GM23338 (cell line): ENCODE results near the gene EGFR.

Experiments used
- CTCF ChIP-seq, 2 experiments: fragments of 200-600 bp in 1 of 2; sonication (generic) in 1 of 2; conservative IDR thresholded peaks; 2 replicates each; pipeline versions ENCODE4 v1.5.1 to v1.6.1; 2016 to 2017; ENCODE audit warnings: antibody characterized with exemption in 2 of 2, low read depth in 2 of 2, mild to moderate bottlenecking in 2 of 2, moderate library complexity in 1 of 2
- EZH2 ChIP-seq: fragments of 200-600 bp; sonication (generic); IDR thresholded peaks from one replicate; pipeline ENCODE4 v1.8.0; 2017; ENCODE audit warnings: antibody characterized with exemption, mild to moderate bottlenecking, low read depth; ENCODE audit not compliant: unreplicated experiment
- EZH2phosphoT487 ChIP-seq: fragments of 200-600 bp; sonication (generic); IDR thresholded peaks from one replicate; pipeline ENCODE4 v1.8.1; 2018; ENCODE audit warnings: antibody characterized with exemption; ENCODE audit not compliant: unreplicated experiment
- NANOG ChIP-seq: IDR thresholded peaks from 2 replicates; pipeline ENCODE4 v1.6.1; 2016; ENCODE audit warnings: antibody characterized with exemption, borderline replicate concordance
- POLR2AphosphoS5 ChIP-seq: IDR thresholded peaks from 2 replicates; pipeline ENCODE4 v1.6.1; 2016; ENCODE audit warnings: antibody characterized with exemption, low read depth
- REST ChIP-seq: IDR thresholded peaks from one replicate; pipeline ENCODE4 v1.6.1; 2018; ENCODE audit warnings: antibody characterized with exemption; ENCODE audit not compliant: unreplicated experiment
- STAT1 ChIP-seq: IDR thresholded peaks from one replicate; pipeline ENCODE4 v1.6.1; 2016; ENCODE audit warnings: antibody characterized with exemption; ENCODE audit not compliant: unreplicated experiment
- ZNF331 ChIP-seq: fragments of 250-450 bp; sonication (Bioruptor Pico); IDR thresholded peaks from 2 replicates; pipeline ENCODE4 v1.5.0; 2020; ENCODE audit warnings: low read depth, mild to moderate bottlenecking, moderate library complexity
- TF ChIP-seq, protein P1 (sequence below): fragments of 250-450 bp; sonication (Bioruptor Pico); IDR thresholded peaks from 2 replicates; pipeline ENCODE4 v1.5.0; 2020; ENCODE audit warnings: mild to moderate bottlenecking, moderate library complexity

DNA sequence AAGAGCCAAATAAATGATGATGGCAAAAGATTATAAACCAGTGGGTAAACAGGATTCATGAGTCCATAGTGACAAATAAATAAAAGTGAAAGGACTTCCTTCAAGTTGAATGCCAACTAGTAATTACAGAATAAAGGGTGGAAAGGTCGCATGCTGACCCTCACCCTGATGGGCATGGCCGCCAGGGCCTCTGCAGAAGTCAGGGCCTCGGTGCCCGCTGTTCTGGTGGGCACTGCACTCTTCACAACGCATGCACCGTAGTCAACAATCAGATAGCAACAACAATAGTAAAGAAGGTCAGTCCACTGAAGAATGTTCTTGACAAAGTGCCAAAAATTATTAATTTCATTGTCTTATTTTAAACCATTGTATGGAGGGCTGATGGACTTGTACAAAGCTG lies 223.1 kb downstream of the EGFR start:
- TF ChIP-seq CTCF (conservative IDR thresholded peaks at IDR 0.05; ENCODE audit: low read depth in 2 of 2) (no peak), EZH2phosphoT487 (no peak), EZH2 (no peak), REST (no peak), POLR2AphosphoS5 (no peak), ZNF331 (no peak), STAT1 (no peak), NANOG (no peak)
- TF ChIP-seq, protein P1, sequence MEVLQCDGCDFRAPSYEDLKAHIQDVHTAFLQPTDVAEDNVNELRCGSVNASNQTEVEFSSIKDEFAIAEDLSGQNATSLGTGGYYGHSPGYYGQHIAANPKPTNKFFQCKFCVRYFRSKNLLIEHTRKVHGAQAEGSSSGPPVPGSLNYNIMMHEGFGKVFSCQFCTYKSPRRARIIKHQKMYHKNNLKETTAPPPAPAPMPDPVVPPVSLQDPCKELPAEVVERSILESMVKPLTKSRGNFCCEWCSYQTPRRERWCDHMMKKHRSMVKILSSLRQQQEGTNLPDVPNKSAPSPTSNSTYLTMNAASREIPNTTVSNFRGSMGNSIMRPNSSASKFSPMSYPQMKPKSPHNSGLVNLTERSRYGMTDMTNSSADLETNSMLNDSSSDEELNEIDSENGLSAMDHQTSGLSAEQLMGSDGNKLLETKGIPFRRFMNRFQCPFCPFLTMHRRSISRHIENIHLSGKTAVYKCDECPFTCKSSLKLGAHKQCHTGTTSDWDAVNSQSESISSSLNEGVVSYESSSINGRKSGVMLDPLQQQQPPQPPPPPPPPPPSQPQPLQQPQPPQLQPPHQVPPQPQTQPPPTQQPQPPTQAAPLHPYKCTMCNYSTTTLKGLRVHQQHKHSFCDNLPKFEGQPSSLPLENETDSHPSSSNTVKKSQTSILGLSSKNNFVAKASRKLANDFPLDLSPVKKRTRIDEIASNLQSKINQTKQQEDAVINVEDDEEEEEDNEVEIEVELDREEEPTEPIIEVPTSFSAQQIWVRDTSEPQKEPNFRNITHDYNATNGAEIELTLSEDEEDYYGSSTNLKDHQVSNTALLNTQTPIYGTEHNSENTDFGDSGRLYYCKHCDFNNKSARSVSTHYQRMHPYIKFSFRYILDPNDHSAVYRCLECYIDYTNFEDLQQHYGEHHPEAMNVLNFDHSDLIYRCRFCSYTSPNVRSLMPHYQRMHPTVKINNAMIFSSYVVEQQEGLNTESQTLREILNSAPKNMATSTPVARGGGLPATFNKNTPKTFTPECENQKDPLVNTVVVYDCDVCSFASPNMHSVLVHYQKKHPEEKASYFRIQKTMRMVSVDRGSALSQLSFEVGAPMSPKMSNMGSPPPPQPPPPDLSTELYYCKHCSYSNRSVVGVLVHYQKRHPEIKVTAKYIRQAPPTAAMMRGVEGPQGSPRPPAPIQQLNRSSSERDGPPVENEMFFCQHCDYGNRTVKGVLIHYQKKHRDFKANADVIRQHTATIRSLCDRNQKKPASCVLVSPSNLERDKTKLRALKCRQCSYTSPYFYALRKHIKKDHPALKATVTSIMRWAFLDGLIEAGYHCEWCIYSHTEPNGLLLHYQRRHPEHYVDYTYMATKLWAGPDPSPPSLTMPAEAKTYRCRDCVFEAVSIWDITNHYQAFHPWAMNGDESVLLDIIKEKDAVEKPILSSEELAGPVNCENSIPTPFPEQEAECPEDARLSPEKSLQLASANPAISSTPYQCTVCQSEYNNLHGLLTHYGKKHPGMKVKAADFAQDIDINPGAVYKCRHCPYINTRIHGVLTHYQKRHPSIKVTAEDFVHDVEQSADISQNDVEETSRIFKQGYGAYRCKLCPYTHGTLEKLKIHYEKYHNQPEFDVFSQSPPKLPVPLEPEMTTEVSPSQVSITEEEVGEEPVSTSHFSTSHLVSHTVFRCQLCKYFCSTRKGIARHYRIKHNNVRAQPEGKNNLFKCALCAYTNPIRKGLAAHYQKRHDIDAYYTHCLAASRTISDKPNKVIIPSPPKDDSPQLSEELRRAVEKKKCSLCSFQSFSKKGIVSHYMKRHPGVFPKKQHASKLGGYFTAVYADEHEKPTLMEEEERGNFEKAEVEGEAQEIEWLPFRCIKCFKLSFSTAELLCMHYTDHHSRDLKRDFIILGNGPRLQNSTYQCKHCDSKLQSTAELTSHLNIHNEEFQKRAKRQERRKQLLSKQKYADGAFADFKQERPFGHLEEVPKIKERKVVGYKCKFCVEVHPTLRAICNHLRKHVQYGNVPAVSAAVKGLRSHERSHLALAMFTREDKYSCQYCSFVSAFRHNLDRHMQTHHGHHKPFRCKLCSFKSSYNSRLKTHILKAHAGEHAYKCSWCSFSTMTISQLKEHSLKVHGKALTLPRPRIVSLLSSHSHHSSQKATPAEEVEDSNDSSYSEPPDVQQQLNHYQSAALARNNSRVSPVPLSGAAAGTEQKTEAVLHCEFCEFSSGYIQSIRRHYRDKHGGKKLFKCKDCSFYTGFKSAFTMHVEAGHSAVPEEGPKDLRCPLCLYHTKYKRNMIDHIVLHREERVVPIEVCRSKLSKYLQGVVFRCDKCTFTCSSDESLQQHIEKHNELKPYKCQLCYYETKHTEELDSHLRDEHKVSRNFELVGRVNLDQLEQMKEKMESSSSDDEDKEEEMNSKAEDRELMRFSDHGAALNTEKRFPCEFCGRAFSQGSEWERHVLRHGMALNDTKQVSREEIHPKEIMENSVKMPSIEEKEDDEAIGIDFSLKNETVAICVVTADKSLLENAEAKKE (CRISPR knock-in tag) = no peak
